SK-N-SH (cell line): ENCODE data around the gene MAN1A2. TPM values are rescaled to one million over a fixed set of nuclear protein-coding genes. Genes with fewer than 3 reads are reported as not detected.

Experiments used
- CTCF ChIA-PET: fragments of 300-600, 350-600 bp; formaldehyde crosslinking; extraction: SDS; loops from one replicate; lab custom pipeline; 2021; lab: Yijun Ruan, JAX
- POLR2A ChIA-PET: fragments of 350-600 bp; sonication (Branson Sonifier 250); formaldehyde crosslinking; extraction: SDS; loops from one replicate; lab custom pipeline; 2020; ENCODE audit warnings: antibody characterized with exemption, inconsistent platforms; lab: Yijun Ruan, JAX
- DNase-seq: peaks from one replicate; pipeline ENCODE4 v3.0.0; 2012
- H2AFZ ChIP-seq: fragments of 200-600 bp; sonication (generic); 2 replicates; pipeline ENCODE4 v1.8.1; 2016; ENCODE audit warnings: antibody characterized with exemption, mild to moderate bottlenecking, low read depth
- H3F3A ChIP-seq: fragments of 200-600 bp; sonication (generic); replicated peaks from 2 replicates; pipeline ENCODE3; 2016; ENCODE audit warnings: antibody characterized with exemption, mild to moderate bottlenecking; ENCODE audit not compliant: insufficient read depth
- H3K27ac ChIP-seq, 2 experiments: fragments of 200-500 bp in 1 of 2; fragments of 200-600 bp in 1 of 2; sonication (Bioruptor generic) in 1 of 2; sonication (generic), shearing (Covaris generic) in 1 of 2; 2 replicates each; pipeline versions ENCODE4 v1.5.1 to v1.6.1; 2014 to 2016; ENCODE audit warnings: low read depth in 2 of 2, inconsistent platforms in 1 of 2, low read length in 1 of 2, mild to moderate bottlenecking in 1 of 2, mixed read lengths in 1 of 2
- H3K27me3 ChIP-seq: fragments of 200-600 bp; sonication (generic), shearing (Covaris generic); 2 replicates; pipeline ENCODE4 v1.6.1; 2016; ENCODE audit warnings: mixed run types; ENCODE audit not compliant: insufficient read depth
- H3K36me3 ChIP-seq, 2 experiments: fragments of 200-500 bp in 1 of 2; fragments of 200-600 bp in 1 of 2; sonication (Bioruptor generic) in 1 of 2; sonication (generic) in 1 of 2; replicated peaks in 1 of 2; 2 replicates each; pipeline versions ENCODE3 to v1.5.1; 2014 to 2016; ENCODE audit warnings: low read length in 1 of 2, mild to moderate bottlenecking in 1 of 2; ENCODE audit not compliant: insufficient read depth in 2 of 2, control insufficient read depth in 1 of 2
- H3K4me1 ChIP-seq, 2 experiments: fragments of 200-500 bp in 1 of 2; fragments of 200-600 bp in 1 of 2; sonication (Bioruptor generic) in 1 of 2; sonication (generic), shearing (Covaris generic) in 1 of 2; 2 replicates each; pipeline versions ENCODE4 v1.5.1 to v1.6.1; 2014 to 2016; ENCODE audit warnings: low read depth in 1 of 2, low read length in 1 of 2, mixed run types in 1 of 2; ENCODE audit not compliant: insufficient read depth in 2 of 2, control insufficient read depth in 1 of 2
- H3K4me2 ChIP-seq: fragments of 200-600 bp; sonication (generic), shearing (Covaris generic); 2 replicates; pipeline ENCODE4 v1.6.1; 2017; ENCODE audit warnings: mixed run types
- H3K4me3 ChIP-seq, 2 experiments: fragments of 200-500 bp in 1 of 2; fragments of 200-600 bp in 1 of 2; sonication (Bioruptor generic) in 1 of 2; sonication (generic), shearing (Covaris generic) in 1 of 2; 2 replicates each; pipeline versions ENCODE4 v1.5.1 to v1.8.1; 2014 to 2016; ENCODE audit warnings: low read depth in 2 of 2, inconsistent platforms in 1 of 2, low read length in 1 of 2, mild to moderate bottlenecking in 1 of 2, mixed read lengths in 1 of 2, moderate library complexity in 1 of 2
- H3K79me2 ChIP-seq: fragments of 200-600 bp; sonication (generic); 2 replicates; pipeline ENCODE4 v1.8.1; 2017; ENCODE audit warnings: mild to moderate bottlenecking; ENCODE audit not compliant: insufficient read depth
- H3K9ac ChIP-seq: fragments of 200-600 bp; sonication (generic); 2 replicates; pipeline ENCODE4 v1.6.1; 2017; ENCODE audit warnings: mixed run types
- H3K9me2 ChIP-seq: fragments of 200-600 bp; sonication (generic); 2 replicates; pipeline ENCODE4 v1.6.1; 2017; ENCODE audit warnings: mixed run types
- H3K9me3 ChIP-seq: fragments of 200-600 bp; sonication (generic); 2 replicates; pipeline ENCODE4 v1.6.1; 2017; ENCODE audit warnings: mixed run types, mild to moderate bottlenecking, moderate library complexity
- H4K20me1 ChIP-seq: fragments of 200-600 bp; sonication (generic); 2 replicates; pipeline ENCODE4 v1.6.1; 2017; ENCODE audit warnings: mild to moderate bottlenecking, mixed run types; ENCODE audit not compliant: insufficient read depth
- CHD2 ChIP-seq: fragments of 150-350 bp; IDR thresholded peaks from 2 replicates; pipeline ENCODE4 v1.6.1; 2018; ENCODE audit warnings: low read length; ENCODE audit not compliant: partially characterized antibody
- CTCF ChIP-seq: fragments of 200-600 bp; sonication (generic); IDR thresholded peaks from 2 replicates; pipeline ENCODE4 v1.6.1; 2017; ENCODE audit warnings: antibody characterized with exemption, mild to moderate bottlenecking, moderate library complexity
- IRF3 ChIP-seq: fragments of 150-350 bp; IDR thresholded peaks from 2 replicates; pipeline ENCODE4 v1.6.1; 2016; ENCODE audit warnings: mild to moderate bottlenecking, low read depth, low read length
- JUND ChIP-seq: IDR thresholded peaks from 2 replicates; pipeline ENCODE4 v1.4.0; 2012
- MAX ChIP-seq: IDR thresholded peaks from 2 replicates; pipeline ENCODE4 v1.4.0; 2012; ENCODE audit warnings: low read depth
- MXI1 ChIP-seq: IDR thresholded peaks from 2 replicates; pipeline ENCODE4 v1.6.1; 2012; ENCODE audit warnings: mild to moderate bottlenecking, low read depth, low read length, improper control_type of control experiment
- NFIC ChIP-seq: IDR thresholded peaks from 2 replicates; pipeline ENCODE4 v1.4.0; 2012; ENCODE audit warnings: borderline replicate concordance
- NRF1 ChIP-seq: IDR thresholded peaks from 2 replicates; pipeline ENCODE4 v1.6.1; 2012; ENCODE audit warnings: low read depth, mild to moderate bottlenecking, low read length
- PBX3 ChIP-seq: IDR thresholded peaks from 2 replicates; pipeline ENCODE4; 2012
- POLR2AphosphoS5 ChIP-seq: IDR thresholded peaks from 2 replicates; pipeline ENCODE4 v1.6.1; 2012; ENCODE audit warnings: low read depth, low read length
- REST ChIP-seq: IDR thresholded peaks from 2 replicates; pipeline ENCODE4 v1.6.1; 2012; ENCODE audit warnings: mild to moderate bottlenecking, low read depth, low read length, moderate library complexity
- SIN3A ChIP-seq: IDR thresholded peaks from 2 replicates; pipeline ENCODE4 v1.6.1; 2012; ENCODE audit warnings: low read depth, mild to moderate bottlenecking, low read length, moderate library complexity, borderline replicate concordance
- SMC3 ChIP-seq: IDR thresholded peaks from 2 replicates; pipeline ENCODE4 v1.6.1; 2012; ENCODE audit warnings: low read depth, low read length, improper control_type of control experiment
- TAF1 ChIP-seq: IDR thresholded peaks from 2 replicates; pipeline ENCODE4 v1.6.1; 2012; ENCODE audit warnings: low read depth, mild to moderate bottlenecking, low read length, moderate library complexity, borderline replicate concordance
- TCF12 ChIP-seq: IDR thresholded peaks from 2 replicates; pipeline ENCODE4 v1.4.0; 2012
- TEAD4 ChIP-seq: IDR thresholded peaks from 2 replicates; pipeline ENCODE4 v1.4.0; 2012; ENCODE audit warnings: mild to moderate bottlenecking, borderline replicate concordance; ENCODE audit not compliant: insufficient read depth
- USF1 ChIP-seq: IDR thresholded peaks from 2 replicates; pipeline ENCODE4 v1.4.0; 2012; ENCODE audit warnings: low read depth, borderline replicate concordance
- YY1 ChIP-seq: IDR thresholded peaks from 2 replicates; pipeline ENCODE4 v1.4.0; 2012; ENCODE audit warnings: low read depth, mild to moderate bottlenecking
- WGBS: methylation state at CpG from one replicate; pipeline ENCODE4 v1.1.6; 2017; ENCODE audit warnings: low lambda C conversion rate; 5-methylcytosine and 5-hydroxymethylcytosine counted together
- polyA plus RNA-seq, 3 experiments: library from polyadenylated mRNA; depleted of rRNA; stranded (reverse); fragments of >200 nt; gene quantifications; 2 replicates each; pipeline ENCODE4 v1.2.3, GENCODE V29; 2012

Gene MAN1A2
- polyA plus RNA-seq, 1 of the 3 experiments (the other 2 are of a cell fraction) = 6.0 TPM

- no peaks in the 10 kb centered on the region for H4K20me1 ChIP-seq
- no peak for DNase-seq
- H3K4me1 ChIP-seq = peaks cover 0 to 11% of the 10 kb centered on the region in 2 experiments; a peak in 1 of 4 replicates
- no peaks in the 10 kb centered on the region for H3K9me2 ChIP-seq
- H3K9me3 ChIP-seq = no peaks in the 10 kb centered on the region
- no peaks in the 10 kb centered on the region for H3F3A ChIP-seq
- CTCF ChIA-PET = interaction anchor here (0.8 to 1.7 kb wide), 3 partner anchors 13 to 191 kb away, joined by 3 to 4 read pairs (median 4); no protein-coding TSS in a partner anchor
- no peak for TF ChIP-seq SIN3A
- TF ChIP-seq MXI1 = no peak
- TF ChIP-seq TCF12 = no peak
- TF ChIP-seq YY1 = no peak
- no peak for TF ChIP-seq CTCF
- TF ChIP-seq PBX3 = no peak
- TF ChIP-seq MAX = no peak
- no peak for TF ChIP-seq NFIC
- TF ChIP-seq CHD2 = no peak
- no peak for TF ChIP-seq REST
- no peak for TF ChIP-seq SMC3
- TF ChIP-seq JUND = no peak
- TF ChIP-seq POLR2AphosphoS5 = no peak
- TF ChIP-seq TEAD4 = no peak
- TF ChIP-seq IRF3 = no peak
- no peak for TF ChIP-seq TAF1
- TF ChIP-seq USF1 = no peak
- no peak for TF ChIP-seq NRF1
- TF ChIP-seq, all 33 proteins: peak for 0
- WGBS = 38% methylated on average over 5 of the region's 9 CpGs
- no peak overlapping the region for H3K9ac ChIP-seq
- POLR2A ChIA-PET = no interaction called here
- H3K4me3 ChIP-seq = no peak overlapping the region
- H2AFZ ChIP-seq = no peak overlapping the region
- H3K36me3 ChIP-seq = no peaks in the 10 kb centered on the region
- no peak overlapping the region for H3K4me2 ChIP-seq
- H3K27ac ChIP-seq = no peak overlapping the region
- H3K27me3 ChIP-seq = peaks cover 9% of the 10 kb centered on the region; the same call in 1 of the 2 replicates
- no peaks in the 10 kb centered on the region for H3K79me2 ChIP-seq
Measured at GRCh38 chr1:117562581-117563491, 195.6 kb downstream of the MAN1A2 start.
